ENCODE data around the gene GNG5.
A peak's percentile ranks its signal among the peaks of the same experiment; 100 is the strongest.
"Not testable (repeated sequence)": the region's sequence is repeated elsewhere in the genome, so short reads cannot be mapped to it uniquely, and the experiment has no call there.

Gene GNG5

DNA sequence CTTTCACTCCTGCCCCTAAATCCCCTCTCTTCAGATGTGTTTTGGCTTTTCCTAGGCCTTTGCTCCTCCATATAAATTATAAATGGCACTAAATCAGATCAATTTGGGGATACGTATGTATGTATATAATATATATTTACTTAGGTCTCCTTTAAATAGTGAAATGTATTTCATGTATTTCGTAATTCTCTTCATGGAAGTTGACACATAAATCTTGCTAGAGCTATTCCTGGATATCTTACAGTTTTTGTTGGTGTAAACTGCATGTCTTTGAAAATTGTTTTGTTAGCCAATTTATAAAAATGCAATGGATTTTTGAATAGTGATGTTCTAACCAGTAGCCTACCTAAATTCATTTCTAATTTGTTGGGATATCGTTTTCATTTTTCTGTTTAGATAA is 18.3 kb downstream of the GNG5 start:
- no peak for DNase-seq (ENCODE audit: low read depth)

DNA sequence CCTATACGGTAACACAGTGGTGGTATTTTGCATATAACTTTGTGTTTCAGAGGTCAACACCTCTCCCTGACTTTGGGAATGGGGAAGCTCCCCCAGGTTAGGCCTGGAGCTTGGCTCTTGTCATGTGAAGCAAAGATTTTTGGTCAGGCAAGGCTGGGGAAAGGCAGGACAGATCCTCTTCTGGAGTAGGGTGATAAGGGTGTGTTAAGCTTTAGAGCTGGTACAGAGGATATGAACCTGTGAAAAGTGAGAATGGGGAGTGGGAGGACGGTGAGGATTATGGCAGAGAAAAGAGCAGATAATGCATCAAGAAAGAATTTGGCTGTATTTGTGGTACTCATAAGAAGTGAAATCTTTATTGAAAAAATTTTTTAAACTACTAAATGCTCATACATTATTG is 25.1 kb downstream of the GNG5 start:
- no peak for DNase-seq (ENCODE audit: low read depth)

DNA sequence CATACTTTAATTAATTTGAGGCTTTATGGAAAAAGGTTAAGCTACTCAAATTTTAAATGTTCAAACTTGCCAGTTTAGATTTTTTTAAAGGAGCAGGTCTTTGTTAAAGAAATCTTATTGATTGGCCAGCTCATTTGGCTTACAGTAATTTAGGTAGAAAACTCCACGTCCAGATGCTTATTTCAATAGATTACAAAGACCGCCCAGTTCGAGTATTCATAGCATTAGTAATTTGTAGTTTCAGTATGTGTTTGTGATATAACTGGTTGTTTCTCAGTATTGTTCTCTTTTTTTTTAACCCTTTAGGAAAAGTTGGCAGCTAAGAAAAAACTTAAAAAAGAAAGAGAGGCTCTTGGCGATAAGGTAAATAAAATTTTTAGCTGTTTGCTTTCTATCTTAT is 25.7 kb downstream of the GNG5 start:
- DNase-seq (ENCODE audit: low read depth): no peak

DNA sequence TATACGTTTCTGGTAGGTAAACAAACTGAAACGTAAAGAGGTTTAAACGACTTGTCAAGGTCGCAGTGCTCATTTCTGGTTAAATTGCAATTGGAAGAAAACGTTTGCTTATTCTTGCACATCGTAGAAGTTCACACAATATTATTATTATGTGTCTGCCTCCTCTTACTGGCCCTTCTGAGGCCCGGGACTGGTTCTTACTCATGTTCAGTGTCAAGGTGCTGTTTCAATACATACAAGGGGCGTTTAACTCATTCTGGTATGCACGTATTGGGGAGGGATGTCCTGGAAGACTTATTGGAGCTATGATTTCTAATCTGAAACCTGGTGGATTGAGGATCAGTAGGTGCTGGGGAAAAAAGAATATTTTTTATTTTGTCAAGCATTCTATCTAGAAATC is 26.4 kb downstream of the GNG5 start:
- DNase-seq (ENCODE audit: low read depth): no peak

DNA sequence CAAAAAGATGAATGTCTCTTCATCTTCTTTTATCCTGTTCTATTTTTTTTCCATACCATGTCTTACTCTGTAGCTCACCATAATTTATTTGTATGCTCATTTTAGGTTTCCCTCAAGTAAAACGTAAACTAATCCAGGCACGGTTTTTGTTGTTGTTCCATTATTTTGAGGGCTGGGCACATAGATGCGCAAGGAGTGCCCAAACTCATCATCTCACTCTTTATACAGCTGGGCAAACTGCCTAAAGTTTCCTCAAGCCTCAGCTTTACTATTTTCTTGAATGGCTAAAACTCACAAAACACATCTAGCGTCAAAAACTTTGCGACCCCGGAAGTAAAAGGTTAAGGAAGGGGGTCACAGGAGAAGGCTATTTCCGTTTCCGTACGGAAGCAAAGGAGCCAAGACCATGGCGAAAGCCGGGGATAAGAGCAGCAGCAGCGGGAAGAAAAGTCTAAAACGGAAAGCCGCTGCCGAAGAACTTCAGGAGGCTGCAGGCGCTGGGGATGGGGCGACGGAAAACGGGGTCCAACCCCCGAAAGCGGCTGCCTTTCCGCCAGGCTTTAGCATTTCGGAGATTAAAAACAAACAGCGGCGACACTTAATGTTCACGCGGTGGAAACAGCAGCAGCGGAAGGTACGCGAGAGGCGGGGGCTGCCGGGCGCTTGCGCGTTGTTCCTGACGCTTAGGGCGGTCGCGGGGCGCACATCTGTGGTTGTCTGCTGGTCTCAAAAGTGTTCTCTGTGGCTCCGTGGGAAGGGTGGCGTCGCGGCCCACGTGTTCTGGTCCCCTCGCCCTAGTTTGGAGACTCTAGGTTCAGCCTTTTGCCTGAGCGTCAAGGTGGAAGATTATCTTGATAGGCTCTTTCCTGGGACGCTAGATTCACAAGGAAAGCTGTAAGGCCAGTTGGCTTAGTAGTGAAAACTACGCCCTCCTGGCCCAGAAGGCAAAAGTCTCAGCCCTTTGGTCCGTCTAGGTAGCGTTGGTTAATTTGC is 27.2 kb downstream of the GNG5 start, which contains the start of gene RPF1:
Gene RPF1, plus strand, starts transcription at position 391 of the 993 bp plus-strand sequence. Its CDS starts 16 bp downstream, at position 407.
- peak; percentile 79 for DNase-seq (ENCODE audit: low read depth)

DNA sequence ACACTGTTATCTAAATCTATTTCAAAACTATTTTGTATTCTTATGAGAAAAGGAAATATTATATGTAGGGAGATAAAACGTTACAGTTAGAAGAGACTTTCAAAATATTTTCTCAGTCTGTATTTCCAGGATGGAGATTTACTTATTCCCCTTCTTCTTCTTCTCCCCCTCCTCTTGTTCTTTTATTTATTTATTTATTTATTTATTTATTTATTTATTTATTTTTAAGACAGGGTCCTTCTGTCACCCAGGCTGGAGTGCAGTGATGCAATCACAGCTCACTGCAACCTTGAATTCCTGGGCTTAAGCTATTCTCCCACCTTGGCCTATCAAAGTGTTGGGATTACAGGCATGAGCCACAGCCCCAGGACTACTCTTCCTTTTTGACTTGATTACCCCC is 30.2 kb downstream of the GNG5 start:
- no peak for DNase-seq (ENCODE audit: low read depth)

DNA sequence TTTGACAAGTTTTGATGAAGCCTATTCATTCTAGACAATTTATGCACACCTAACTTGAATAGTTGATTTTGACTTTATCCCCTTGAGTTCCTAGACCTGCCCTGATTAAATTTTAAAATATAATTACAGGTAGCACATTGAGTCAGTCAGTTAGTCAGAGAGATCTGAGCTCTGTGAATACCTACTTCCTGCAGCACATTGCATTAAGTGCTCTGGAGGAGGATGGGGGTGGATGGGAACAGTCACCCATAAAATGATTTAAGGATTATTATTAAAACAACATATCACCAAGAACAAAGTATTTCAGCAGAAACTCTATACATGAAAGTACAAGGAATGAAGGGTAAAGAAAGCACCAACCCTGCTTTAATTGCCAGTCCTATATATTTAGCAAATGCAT is 39.1 kb downstream of the GNG5 start:
- no peak for DNase-seq (ENCODE audit: low read depth)

DNA sequence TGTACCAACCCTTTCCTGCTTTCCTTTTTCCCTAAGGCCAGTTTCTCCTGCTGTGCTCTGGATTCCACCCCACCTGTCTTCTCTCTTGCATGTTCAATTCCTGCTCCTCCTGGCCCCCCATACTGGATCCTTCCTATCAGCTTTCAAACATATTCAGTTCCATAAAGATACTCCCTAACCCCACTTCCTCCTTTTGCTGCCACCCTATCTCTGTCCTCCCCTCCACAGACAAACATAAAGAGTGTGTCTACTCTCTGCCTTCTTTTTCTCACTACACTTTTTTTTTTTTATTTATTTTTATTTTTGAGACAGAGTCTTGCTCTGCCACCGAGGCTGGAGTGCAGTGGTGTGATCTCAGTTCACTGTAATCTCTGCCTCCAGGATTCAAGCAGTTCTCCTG is 44.3 kb downstream of the GNG5 start:
- no peak for DNase-seq (ENCODE audit: low read depth)

DNA sequence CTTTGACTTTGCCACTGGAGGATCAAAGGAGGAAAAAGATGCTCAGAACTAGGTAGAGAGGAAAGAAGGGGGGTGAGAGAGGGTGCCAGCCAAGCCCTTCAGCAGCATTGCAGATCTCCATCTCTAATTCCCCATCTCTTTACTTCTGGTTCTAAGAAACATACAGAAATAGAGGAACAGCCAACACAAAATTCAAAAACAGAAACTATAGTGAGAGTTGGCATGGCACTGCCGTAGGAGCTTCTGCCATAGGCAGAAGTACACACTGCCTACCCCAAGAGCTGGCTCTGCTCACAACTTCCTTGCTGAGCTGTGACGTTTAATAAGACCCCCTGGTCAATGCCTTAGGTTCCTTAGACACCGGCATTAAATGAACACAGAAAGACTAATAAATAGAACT is 53.9 kb downstream of the GNG5 start:
- DNase-seq (ENCODE audit: low read depth): no peak

DNA sequence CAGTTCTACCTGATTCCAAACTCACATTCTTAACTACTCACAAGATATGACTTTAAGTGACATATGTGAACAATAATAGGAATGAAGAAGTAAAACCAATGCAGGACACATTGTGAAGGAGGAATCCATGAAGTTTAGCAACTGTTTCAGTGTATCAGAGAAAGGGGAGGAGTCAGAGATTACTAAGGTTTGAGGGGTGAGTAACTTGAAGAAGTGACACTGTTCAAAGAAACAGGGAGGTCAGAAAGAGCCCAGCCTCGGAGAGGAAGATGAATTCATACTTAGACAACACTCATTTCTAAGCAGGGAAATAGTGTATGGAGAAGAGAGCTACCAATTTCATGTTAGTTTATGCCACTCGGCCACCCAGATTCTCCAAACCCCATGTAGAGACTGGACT is 55.5 kb downstream of the GNG5 start:
- no peak for DNase-seq (ENCODE audit: low read depth)

DNA sequence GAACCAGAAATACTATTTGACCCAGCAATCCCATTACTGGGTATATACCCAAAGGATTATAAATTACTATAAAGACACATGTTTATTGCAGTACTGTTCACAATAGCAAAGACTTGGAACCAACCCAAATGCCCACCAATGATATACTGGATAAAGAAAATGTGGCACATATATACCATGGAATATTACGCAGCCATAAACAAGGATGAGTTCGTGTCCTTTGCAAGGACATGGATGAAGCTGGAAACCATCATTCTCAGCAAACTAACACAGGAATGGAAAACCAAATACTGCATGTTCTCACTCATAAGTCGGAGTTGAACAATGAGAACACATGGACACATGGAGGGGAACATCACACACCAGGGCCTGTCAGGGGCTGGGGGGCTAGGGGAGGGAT is 57.7 kb downstream of the GNG5 start:
- DNase-seq (ENCODE audit: low read depth): not testable (repeated sequence)

All from fibroblast of gingiva (primary cell).